Measurements from ENCODE around the gene DSCAM.

DSCAM gene

DNA sequence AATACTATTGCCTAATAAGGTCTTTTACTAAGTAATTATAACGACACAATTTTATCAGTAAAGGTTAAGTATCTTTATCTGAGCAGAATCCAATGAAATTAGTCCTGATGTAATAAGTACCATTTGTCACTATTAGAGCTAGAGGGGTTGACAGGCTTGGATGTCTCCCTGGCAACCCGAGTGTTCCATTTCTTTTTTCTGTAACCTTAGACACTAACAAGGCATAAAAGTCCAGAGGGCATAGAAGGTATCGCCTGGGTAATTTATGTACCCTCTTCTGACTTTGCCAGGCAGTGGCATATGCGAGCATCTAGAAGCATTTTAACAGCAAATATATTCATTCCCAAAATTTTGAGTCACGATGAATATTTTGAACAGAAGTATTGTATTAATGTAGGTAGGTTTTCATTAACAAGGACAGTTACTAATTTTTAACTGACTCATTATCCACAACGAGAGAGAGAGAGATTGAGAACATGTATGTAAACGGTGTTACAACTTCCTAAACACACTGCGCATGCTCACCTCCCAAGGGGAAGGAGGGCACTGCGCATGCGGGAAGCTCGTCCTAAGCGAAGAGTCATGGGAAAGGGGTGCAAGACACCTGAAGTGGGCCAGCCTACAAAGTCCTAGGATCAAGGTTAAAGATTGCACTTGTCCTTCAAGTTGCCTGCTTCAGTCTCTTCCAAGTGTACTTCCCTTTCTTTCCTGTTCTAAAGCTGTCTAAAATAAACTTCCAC lies 423.9 kb downstream of the DSCAM start:
- DNase-seq, result no peak

DNA sequence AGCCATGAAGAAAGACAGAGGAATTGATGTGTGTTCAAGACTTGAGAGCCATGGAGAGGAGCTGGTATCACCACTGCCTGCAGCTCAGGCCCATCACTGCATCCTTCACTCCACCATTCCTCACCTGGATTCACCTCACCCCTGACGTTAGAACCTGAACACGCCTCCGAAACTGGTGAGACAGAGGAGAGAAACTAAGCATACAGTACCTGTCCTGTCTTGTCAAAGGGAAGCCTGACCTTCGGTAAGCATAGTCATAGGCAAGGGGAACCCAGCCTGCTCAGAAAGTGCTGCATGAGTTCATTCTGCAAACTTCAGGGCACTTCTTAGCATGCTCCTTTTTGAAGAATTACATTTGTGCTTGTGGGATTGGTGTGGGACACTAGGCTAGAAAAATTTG lies 425.8 kb downstream of the DSCAM start:
- DNase-seq, result no peak

DNA sequence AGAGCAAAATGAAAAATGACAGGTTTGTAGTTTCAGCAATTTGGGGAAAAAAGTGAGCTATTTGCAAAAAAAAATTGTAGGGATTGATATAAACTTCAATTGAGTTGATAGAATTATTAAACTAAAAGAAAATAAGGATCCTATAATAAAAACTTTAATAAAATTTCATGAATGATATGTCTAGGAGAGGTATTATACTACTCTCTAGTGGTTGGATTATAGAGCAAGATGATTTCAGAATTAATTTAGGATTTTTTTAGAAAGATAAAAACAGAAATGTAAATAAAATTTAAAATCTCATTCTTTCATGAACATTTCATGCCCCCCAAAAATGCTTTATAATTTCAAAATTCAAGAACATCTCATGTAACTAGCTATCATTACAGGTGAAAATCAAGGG lies 430.4 kb downstream of the DSCAM start:
- no peak for DNase-seq

DNA sequence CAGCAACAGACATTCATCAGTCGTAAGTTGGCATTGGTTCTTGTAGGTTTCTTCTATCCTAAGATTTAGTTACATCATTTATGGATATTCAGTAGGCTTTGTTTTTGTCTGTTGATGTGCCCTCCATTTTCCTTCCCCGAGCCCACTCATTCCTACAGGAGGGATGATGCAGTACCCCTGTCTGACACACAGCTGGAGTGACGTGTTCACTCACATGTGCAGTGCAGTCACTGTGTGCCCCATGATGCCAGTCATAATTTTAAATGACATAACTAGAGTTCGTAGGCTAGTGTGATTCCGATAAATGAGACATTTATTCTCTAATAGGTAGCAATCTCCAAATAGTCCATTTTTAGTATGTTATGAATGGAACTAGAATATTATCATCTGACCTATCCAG lies 438.4 kb downstream of the DSCAM start:
- no peak for DNase-seq

DNA sequence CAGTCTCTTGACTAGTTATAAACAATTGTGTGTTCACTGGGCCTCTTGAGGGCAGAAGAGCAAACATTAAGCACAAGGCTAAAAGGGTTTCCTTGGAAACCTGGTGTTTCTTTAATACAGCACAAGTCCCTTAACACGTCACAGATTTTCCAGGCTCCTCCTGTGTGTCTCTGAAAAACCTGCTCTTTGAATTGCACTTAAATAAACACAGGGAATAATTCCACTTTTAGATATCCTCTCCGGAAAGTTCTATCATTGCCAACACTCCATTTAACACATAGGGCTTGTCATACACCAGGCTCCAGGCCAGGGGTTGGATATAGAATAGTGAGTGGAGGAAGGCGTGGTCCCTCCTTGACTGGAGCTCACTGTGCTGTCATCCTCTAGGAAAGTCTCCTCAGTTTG lies 442.6 kb downstream of the DSCAM start:
- DNase-seq, result no peak

DNA sequence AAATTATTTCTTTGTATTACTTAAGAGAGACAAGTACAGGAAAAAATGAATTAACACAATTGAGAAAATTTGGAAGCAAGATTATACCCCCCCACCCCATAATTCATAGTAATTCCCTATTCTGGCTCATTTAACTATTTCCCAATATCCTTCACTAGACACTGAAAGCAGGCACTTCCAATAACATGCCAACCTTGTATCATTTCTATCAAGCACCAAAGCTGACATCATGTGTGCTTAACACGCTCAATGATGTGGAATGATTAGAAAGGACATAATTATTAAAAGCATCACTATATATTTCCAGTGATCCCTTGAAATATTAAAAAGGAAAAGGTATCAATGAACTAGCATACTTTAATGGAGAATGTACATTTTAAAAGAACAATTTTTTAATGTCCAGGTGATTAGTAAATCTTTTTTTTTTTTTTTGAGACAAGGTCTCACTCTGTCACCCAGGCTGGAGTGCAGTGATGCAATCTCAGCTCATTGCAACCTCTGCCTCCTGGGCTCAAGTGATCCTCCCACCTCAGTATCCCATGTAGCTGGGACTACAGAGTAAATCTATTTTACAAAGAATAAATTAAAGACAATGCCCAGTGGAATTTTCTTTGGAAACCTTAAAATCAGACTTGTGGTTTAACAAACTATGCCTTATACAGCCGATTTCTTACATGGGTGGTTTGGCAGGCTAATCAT lies 443.9 kb downstream of the DSCAM start:
- DNase-seq, result no peak

DNA sequence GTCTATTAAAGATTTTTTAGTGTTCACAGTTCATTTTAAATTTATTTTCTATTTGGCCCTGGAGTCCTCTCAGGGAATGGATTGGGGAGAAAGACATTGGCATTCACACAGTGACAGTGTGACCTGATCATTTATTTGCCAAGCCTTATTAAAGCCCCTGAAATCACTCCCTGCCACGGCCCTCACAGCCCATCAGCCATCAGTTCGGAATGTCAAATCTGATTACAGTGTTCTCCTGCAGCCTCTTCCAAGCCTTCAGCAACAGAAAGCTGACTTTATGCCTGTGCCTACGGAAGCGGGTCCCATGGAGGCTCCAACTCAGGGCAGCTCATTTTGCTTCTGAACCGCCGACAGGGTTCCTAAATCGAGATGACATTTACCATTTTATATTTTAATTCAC lies 451.2 kb downstream of the DSCAM start:
- no peak for DNase-seq

DNA sequence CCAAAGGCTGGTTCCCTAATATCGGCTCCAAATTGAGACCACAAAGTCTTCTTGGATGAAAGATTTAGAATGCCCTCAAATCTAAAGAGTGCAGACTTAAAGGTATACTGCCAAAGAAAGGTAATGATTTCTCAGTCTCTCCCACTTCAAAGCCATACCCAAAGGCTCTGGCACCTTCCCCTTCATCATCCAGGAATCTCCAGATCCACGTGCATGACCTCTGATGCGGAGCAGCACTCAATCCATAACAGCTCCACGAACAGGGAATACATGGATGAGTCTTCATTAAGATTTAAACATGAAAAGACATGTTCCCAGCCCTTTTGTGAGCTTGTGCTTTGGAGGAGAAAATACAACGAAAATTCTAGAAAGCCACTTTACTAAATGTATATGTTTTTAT lies 453.9 kb downstream of the DSCAM start:
- DNase-seq, result no peak

DNA sequence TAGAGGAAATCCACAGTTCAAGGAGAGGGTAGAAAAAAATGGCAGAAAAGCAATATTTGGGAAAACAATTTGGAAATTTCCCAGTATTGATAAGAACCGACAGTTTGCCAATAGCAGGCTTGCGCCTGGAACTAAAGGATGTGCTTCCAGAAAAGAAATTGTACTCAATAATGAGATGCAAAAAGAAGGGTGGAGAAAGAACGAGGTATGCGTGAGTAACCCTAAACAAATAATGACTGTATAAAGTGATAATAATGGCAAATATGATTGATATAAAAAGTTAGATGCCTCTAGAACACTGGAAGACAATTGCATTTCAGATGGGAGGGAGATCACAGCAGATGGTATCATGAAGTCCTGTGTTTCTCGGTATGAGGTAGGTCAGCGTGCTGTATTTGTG lies 458.9 kb downstream of the DSCAM start:
- no peak for DNase-seq

DNA sequence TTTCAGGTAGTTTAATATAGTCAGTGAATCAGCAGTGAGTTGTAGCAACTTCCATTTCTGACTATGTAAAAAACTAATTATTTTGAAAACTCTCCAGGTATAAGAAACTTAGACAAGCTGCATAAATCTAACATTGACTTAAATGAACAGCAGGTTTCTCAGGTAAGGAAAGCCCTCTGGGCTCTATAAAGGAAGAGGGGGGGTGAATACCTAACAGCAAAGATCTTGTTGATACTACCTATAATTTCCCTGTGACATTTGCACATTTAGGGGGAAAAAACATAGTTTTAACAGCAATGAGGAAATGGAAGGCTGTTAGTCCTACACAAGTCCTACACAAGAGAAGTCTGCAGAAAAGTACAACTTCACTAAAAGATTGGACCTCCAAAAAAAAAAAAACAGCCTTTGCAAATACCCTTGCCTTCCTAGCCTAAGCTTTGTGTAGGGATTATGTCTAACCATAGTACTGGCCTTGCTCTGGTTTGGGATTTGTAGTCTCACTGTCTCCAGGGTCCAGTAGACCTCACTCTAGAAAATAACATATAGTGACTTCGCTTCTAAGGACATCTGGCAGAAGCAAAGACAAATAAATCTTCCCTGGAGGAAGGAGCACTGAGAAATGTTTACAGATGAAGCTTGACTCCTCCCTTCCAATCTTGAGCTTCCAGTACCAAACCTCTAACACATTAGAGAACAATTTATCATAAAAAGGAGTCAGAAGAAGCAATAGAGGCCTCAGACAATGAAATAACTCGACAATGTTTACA lies 459.8 kb downstream of the DSCAM start:
- no peak for DNase-seq

DNA sequence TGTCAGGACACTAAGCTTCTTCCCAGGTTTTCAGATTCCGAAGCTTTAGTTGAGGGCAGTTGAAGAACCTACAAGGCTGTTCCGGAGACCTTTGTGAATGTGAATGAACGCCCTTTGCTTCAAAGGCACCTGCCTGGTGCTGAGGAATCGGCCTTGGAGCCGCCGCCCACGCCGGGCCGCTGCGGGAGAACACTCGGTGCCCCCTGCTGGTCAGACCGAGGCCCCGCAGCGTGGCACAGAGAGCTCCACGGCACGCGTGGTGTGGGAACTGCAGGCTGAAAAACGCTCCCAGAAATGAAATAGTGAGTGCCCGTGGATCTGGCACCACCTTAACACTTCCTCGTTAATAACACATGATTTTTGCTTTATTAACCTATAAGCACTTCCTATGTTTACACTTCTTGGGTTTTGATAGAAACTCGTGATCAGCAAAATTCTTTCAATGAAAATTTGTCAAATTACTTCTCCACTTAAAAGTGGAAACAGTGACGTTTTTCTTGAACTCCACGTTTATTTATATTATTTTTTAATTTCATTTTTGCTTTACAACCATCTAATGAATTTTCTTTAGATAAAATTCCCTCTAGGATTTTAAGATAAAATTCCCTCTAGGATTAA lies 460.6 kb downstream of the DSCAM start:
- no peak for DNase-seq

DNA sequence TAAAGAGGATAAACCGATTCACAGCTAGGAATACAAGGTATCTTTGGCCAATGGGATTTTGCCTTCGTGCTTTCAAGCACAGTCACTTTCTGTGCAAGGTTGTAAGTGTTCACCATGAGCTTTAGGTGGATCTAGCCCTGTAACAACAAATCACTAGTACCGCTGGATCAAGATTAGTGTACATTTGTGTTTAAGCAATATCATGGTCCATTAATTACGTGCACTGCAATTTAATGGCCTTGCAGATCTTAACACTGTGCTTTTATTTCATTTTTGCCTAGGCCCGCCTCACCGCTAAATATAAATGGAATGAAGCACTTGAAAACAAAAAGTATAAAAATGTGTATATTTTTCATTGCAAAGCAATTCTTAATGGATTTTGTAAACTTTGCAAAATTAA lies 461.1 kb downstream of the DSCAM start:
- DNase-seq, result no peak

DNA sequence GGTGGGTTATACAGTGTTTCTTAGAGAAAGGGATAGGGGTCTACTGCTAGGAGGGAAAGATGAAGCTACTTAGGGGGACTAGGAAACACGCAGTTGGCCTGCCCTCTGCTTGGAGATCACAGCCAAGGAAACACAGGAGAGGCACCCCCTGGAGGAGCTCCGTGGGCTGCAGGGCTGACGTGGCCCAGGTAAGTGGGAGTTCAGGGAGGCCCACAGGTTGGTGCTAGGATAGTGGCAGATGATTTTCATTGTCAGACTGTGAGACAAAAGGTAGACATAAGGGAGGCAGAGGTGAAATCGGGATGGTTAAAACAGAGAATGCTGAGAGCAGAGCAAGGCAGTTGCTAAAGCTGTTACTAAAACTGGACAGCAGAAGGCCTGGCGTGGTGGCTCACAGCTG lies 463.0 kb downstream of the DSCAM start:
- DNase-seq, result no peak

DNA sequence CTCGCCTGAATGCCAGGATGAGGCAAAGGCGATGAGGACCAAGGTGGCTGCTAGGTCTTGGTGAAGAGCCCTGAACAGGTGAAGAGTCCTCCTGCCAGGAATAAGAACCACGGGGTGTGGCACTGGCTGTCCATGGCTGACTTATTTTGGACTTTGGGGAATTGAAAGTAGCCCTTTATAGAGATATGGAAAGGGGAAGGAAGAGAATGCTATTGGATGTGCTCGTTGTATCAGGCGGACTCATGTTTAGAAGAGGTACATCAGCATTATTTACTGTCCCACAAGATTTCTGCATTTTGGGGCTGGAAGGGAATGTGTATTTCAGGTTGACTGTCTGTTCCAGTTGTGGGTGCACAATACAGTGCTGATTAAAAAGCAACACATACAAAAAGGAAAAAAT lies 465.8 kb downstream of the DSCAM start:
- no peak for DNase-seq

DNA sequence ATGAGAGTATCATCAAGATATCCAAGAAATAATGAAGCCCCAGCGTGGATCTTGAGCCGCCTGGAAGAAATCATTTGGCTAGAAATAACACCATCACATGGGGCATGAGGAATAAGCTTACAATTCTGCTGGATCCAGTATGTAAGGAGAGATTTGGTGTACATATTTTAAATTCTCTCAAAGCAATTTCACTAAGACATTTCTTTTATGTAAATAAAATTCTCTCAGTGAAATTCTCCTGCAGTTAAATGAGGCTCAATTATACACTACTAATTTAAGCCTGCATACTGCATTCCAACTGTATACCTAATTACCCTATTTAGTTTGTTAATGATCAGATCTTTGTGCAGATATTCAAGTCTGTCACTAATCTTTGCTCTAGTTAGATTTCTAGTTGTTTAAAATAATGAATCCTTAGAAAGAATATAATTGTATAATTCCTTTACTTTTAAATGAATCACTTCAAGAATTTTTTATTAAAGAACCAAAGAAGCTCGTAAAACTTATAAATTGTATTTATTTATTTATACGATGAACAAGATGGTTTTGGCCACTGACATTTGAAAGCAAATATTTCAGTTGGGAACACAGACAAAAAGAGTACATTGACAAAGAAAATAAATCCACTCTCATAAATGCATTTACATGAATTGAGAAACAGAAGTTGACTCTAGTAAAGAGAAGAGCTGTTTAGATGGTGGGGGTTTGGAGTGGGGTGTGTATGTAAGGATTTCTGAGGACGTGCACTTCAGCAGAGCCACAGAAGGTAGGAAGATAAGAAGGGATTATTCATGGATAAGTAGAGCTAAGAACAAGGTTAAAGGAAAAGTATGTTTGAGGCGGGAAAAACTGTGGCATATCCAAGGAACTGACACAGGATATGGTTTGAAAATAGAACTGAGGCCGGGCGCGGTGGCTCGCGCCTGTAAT lies 466.8 kb downstream of the DSCAM start:
- DNase-seq, result no peak

DNA sequence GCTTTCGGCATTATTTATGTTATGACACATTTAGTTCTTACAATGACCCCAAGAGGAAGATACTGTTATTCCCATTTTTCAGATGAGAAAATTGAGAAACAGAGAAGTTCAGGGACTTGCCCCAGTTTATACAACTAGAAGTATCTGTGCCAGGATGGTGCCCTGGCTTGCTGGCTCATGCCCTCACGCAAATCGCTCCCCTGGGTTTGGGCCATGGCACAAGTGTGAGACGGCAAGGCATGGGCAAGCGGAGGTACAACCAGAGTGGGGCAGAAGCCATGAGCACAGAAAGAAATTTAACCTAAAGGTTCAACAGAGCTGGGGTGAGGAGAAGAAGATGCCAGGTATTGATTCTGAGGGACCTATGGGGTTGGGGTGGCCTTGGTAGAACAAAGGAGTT lies 469.8 kb downstream of the DSCAM start:
- no peak for DNase-seq

DNA sequence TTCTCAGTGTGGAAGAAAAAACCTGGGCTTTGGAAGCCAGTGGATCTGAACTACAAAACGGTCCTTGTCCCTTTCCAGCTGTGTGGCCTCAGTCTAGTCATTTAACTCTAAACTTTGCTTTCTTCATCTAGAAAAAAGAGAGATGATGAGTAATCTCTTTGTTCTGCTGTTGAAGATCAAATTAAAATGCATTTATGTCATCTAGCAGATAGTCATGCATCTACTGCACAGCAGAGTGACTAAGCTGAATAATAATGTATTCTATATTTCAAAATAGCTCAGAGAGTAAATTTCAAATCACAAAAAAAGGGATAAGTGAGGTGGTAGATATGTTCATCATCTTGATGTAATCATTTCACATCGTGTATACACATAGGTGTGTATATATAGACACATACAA lies 473.2 kb downstream of the DSCAM start:
- DNase-seq, result no peak

DNA sequence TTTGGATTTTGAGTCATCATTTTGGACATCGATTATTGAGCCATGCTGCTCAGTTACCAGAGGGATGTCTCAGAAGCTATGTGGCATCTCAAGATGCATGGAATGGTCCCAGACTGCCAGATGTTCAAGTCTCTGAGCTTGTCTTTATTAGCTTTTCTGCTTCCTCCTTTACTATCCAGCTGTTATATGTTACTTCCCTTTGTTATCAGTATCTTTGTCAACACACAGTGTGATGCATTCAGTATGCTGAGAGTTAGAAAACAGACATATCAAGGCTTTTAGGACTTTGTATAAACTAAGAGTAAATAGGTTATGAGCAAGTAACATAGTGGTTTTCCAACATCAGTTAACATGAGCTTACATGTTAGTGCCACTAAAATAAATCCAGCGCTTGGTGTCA lies 474.5 kb downstream of the DSCAM start:
- DNase-seq, result no peak

DNA sequence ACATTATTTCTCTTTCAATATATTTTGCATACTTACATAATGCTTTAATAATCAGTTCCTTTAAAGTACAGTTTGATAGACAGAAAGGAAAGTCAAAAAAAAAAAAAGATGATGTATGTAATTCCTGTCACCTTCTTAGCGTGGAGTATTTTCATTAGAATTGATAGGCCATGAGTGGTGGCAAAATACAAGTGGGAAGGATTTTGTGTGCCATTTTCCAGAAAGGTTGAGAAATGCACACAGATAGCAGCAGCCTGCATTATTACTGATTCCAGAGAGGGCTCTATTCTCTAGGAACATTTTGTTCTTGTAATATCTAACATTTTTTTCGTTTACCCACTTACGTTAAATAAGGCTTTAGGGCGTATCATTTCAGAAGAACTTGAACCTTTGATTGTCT lies 475.6 kb downstream of the DSCAM start:
- no peak for DNase-seq

DNA sequence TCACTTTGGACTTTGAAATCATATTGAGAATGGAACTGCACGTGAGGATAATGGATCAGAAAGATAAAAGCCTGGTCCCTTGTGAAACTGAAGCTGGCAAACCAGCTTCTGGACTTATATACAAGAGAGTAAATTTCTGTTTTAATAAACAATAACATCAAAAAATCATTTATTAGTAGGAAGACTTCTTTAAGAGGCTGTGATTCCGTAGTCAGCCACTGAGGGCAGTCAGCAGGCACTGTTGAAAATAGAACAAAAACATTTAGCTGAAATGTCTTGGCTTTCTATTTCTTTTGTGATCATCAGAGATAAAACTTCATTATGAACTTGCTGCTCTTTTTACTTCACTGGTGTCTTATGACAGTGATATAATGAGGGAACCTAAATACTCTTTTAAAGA lies 490.3 kb downstream of the DSCAM start:
- no peak for DNase-seq

DNA sequence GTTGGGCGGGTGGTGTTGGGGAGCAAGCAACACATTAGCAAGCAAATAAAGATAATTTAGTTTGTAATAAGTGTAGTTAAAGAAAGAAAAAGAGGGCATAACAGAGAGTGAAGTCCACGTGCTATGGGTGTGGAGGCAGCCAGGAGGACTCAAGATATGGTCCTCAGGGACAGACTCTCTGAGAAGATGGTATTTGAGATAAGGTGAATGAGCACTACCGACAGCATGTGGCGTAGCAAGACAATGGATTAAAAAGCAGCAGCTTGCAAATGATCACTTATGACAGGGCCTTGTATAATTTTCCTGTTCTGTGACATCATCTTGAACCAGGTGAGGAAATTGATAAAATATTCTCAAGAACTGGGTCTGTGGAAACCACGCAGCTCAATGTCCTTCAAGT lies 491.9 kb downstream of the DSCAM start:
- DNase-seq, result no peak

DNA sequence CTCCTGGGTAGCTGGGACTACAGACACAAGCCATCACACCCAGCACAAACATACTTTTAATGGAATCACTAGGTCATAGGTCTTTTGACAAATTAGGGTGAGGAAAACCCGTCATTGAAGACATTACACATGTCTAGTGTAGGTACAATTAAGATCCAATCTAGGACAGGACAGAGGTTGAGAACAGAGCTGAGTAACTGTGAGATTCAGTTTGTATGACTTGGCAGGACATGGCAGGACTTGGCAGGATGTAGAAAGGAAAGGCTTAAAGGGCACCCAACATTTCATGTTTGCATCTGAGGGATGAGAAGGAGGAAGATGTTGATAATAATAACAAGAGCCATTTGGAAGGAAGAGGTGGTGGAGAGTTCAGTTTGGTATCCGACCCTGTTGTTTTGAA lies 496.0 kb downstream of the DSCAM start:
- DNase-seq, result no peak

DNA sequence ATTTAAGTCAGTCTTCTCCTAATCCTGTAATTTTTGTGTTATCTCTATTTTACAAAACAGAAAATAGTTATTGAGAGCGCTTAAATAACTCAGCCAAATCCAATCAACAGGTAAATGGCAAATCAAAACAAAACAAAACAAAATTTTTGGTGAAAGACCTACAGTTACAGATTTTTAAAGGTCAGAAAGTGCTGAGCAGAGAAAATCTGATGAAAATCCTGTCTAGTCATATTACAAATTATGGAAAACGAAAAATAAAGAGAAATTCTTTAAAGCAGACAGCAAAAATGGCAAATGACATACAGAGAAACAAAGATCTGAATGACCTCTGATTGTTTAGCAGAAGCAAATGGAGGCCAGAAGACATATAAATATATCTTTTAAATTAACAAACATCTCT lies 497.4 kb downstream of the DSCAM start:
- DNase-seq, result no peak
